GM23338 (cell line): ENCODE results near the gene RBM43. TPM values are rescaled to one million over a fixed set of nuclear protein-coding genes. Genes with fewer than 3 reads are reported as not detected.

Source experiments
- CREB1 ChIP-seq: fragments of 250-450 bp; sonication (Bioruptor Pico); IDR thresholded peaks from 2 replicates; pipeline ENCODE4 v1.5.0; 2020; ENCODE audit warnings: low read depth, mild to moderate bottlenecking, moderate library complexity
- EZH2 ChIP-seq: fragments of 200-600 bp; sonication (generic); IDR thresholded peaks from one replicate; pipeline ENCODE4 v1.8.0; 2017; ENCODE audit warnings: antibody characterized with exemption, mild to moderate bottlenecking, low read depth; ENCODE audit not compliant: unreplicated experiment
- EZH2phosphoT487 ChIP-seq: fragments of 200-600 bp; sonication (generic); IDR thresholded peaks from one replicate; pipeline ENCODE4 v1.8.1; 2018; ENCODE audit warnings: antibody characterized with exemption; ENCODE audit not compliant: unreplicated experiment
- JUNB ChIP-seq: IDR thresholded peaks from one replicate; pipeline ENCODE4 v1.6.1; 2016; ENCODE audit warnings: antibody characterized with exemption; ENCODE audit not compliant: unreplicated experiment
- NANOG ChIP-seq: IDR thresholded peaks from 2 replicates; pipeline ENCODE4 v1.6.1; 2016; ENCODE audit warnings: antibody characterized with exemption, borderline replicate concordance
- STAT1 ChIP-seq: IDR thresholded peaks from one replicate; pipeline ENCODE4 v1.6.1; 2016; ENCODE audit warnings: antibody characterized with exemption; ENCODE audit not compliant: unreplicated experiment
- ZNF331 ChIP-seq: fragments of 250-450 bp; sonication (Bioruptor Pico); IDR thresholded peaks from 2 replicates; pipeline ENCODE4 v1.5.0; 2020; ENCODE audit warnings: low read depth, mild to moderate bottlenecking, moderate library complexity
- polyA plus RNA-seq: library from polyadenylated mRNA; unstranded; fragments of >200 nt; fragmentation: Nextera tagmentation; extraction: Ambion mirVana; gene quantifications from 2 replicates; pipeline ENCODE4 v1.2.1, GENCODE V29; 2016
- total RNA-seq: library from RNA; depleted of rRNA; stranded (reverse); fragments of >200 nt; shearing (Covaris generic); gene quantifications from 2 replicates; pipeline ENCODE4 v1.2.3, GENCODE V29; 2014
- TF ChIP-seq, protein P1 (sequence below): fragments of 250-450 bp; sonication (Bioruptor Pico); IDR thresholded peaks from 2 replicates; pipeline ENCODE4 v1.5.0; 2020; ENCODE audit warnings: mild to moderate bottlenecking, moderate library complexity
- TF ChIP-seq, protein P2 (sequence below): IDR thresholded peaks from one replicate; pipeline ENCODE4 v1.6.1; 2018; ENCODE audit warnings: antibody characterized with exemption; ENCODE audit not compliant: unreplicated experiment
- TF ChIP-seq, protein P3 (sequence below): IDR thresholded peaks from 2 replicates; pipeline ENCODE4 v1.6.1; 2016; ENCODE audit warnings: antibody characterized with exemption

The RBM43 gene
- total and polyA plus RNA-seq, 2 experiments from 2014 or later = 3.3 to 3.4 TPM

DNA sequence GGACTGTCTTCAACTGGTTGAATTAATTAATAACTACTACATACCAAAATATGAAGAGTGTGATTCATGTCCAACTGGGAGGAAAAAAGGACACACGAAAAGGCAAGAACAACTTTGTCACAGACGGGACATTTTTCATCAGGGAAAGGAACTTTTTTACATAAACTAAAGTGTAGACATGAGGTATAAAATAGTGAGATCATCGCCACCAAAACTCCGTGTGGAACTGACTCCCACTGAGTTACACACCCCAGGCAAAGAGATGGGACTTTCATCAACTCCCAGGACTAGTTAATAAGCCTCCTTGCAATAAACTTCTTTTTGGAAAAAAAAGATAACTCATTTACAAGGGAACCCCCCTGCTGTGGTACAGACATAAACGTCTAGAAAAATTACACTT lies 40.7 kb upstream of the RBM43 start (continued):
- TF ChIP-seq, protein P1, sequence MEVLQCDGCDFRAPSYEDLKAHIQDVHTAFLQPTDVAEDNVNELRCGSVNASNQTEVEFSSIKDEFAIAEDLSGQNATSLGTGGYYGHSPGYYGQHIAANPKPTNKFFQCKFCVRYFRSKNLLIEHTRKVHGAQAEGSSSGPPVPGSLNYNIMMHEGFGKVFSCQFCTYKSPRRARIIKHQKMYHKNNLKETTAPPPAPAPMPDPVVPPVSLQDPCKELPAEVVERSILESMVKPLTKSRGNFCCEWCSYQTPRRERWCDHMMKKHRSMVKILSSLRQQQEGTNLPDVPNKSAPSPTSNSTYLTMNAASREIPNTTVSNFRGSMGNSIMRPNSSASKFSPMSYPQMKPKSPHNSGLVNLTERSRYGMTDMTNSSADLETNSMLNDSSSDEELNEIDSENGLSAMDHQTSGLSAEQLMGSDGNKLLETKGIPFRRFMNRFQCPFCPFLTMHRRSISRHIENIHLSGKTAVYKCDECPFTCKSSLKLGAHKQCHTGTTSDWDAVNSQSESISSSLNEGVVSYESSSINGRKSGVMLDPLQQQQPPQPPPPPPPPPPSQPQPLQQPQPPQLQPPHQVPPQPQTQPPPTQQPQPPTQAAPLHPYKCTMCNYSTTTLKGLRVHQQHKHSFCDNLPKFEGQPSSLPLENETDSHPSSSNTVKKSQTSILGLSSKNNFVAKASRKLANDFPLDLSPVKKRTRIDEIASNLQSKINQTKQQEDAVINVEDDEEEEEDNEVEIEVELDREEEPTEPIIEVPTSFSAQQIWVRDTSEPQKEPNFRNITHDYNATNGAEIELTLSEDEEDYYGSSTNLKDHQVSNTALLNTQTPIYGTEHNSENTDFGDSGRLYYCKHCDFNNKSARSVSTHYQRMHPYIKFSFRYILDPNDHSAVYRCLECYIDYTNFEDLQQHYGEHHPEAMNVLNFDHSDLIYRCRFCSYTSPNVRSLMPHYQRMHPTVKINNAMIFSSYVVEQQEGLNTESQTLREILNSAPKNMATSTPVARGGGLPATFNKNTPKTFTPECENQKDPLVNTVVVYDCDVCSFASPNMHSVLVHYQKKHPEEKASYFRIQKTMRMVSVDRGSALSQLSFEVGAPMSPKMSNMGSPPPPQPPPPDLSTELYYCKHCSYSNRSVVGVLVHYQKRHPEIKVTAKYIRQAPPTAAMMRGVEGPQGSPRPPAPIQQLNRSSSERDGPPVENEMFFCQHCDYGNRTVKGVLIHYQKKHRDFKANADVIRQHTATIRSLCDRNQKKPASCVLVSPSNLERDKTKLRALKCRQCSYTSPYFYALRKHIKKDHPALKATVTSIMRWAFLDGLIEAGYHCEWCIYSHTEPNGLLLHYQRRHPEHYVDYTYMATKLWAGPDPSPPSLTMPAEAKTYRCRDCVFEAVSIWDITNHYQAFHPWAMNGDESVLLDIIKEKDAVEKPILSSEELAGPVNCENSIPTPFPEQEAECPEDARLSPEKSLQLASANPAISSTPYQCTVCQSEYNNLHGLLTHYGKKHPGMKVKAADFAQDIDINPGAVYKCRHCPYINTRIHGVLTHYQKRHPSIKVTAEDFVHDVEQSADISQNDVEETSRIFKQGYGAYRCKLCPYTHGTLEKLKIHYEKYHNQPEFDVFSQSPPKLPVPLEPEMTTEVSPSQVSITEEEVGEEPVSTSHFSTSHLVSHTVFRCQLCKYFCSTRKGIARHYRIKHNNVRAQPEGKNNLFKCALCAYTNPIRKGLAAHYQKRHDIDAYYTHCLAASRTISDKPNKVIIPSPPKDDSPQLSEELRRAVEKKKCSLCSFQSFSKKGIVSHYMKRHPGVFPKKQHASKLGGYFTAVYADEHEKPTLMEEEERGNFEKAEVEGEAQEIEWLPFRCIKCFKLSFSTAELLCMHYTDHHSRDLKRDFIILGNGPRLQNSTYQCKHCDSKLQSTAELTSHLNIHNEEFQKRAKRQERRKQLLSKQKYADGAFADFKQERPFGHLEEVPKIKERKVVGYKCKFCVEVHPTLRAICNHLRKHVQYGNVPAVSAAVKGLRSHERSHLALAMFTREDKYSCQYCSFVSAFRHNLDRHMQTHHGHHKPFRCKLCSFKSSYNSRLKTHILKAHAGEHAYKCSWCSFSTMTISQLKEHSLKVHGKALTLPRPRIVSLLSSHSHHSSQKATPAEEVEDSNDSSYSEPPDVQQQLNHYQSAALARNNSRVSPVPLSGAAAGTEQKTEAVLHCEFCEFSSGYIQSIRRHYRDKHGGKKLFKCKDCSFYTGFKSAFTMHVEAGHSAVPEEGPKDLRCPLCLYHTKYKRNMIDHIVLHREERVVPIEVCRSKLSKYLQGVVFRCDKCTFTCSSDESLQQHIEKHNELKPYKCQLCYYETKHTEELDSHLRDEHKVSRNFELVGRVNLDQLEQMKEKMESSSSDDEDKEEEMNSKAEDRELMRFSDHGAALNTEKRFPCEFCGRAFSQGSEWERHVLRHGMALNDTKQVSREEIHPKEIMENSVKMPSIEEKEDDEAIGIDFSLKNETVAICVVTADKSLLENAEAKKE (CRISPR knock-in tag) = no peak
- TF ChIP-seq EZH2 (no peak), STAT1 (no peak), ZNF331 (CRISPR knock-in tag) (no peak), NANOG (no peak), EZH2phosphoT487 (no peak), CREB1 (CRISPR knock-in tag) (no peak), JUNB (no peak)
- TF ChIP-seq, protein P2, sequence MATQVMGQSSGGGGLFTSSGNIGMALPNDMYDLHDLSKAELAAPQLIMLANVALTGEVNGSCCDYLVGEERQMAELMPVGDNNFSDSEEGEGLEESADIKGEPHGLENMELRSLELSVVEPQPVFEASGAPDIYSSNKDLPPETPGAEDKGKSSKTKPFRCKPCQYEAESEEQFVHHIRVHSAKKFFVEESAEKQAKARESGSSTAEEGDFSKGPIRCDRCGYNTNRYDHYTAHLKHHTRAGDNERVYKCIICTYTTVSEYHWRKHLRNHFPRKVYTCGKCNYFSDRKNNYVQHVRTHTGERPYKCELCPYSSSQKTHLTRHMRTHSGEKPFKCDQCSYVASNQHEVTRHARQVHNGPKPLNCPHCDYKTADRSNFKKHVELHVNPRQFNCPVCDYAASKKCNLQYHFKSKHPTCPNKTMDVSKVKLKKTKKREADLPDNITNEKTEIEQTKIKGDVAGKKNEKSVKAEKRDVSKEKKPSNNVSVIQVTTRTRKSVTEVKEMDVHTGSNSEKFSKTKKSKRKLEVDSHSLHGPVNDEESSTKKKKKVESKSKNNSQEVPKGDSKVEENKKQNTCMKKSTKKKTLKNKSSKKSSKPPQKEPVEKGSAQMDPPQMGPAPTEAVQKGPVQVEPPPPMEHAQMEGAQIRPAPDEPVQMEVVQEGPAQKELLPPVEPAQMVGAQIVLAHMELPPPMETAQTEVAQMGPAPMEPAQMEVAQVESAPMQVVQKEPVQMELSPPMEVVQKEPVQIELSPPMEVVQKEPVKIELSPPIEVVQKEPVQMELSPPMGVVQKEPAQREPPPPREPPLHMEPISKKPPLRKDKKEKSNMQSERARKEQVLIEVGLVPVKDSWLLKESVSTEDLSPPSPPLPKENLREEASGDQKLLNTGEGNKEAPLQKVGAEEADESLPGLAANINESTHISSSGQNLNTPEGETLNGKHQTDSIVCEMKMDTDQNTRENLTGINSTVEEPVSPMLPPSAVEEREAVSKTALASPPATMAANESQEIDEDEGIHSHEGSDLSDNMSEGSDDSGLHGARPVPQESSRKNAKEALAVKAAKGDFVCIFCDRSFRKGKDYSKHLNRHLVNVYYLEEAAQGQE = no peak
- TF ChIP-seq, protein P3, sequence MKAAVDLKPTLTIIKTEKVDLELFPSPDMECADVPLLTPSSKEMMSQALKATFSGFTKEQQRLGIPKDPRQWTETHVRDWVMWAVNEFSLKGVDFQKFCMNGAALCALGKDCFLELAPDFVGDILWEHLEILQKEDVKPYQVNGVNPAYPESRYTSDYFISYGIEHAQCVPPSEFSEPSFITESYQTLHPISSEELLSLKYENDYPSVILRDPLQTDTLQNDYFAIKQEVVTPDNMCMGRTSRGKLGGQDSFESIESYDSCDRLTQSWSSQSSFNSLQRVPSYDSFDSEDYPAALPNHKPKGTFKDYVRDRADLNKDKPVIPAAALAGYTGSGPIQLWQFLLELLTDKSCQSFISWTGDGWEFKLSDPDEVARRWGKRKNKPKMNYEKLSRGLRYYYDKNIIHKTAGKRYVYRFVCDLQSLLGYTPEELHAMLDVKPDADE = no peak
